ENCODE results near the gene MGME1. TPM values are rescaled to one million over a fixed set of nuclear protein-coding genes. Genes with fewer than 3 reads are reported as not detected.

MGME1 gene
- total RNA-seq, 2 experiments from 2014 or later: 28.7 to 30.6 TPM

DNA sequence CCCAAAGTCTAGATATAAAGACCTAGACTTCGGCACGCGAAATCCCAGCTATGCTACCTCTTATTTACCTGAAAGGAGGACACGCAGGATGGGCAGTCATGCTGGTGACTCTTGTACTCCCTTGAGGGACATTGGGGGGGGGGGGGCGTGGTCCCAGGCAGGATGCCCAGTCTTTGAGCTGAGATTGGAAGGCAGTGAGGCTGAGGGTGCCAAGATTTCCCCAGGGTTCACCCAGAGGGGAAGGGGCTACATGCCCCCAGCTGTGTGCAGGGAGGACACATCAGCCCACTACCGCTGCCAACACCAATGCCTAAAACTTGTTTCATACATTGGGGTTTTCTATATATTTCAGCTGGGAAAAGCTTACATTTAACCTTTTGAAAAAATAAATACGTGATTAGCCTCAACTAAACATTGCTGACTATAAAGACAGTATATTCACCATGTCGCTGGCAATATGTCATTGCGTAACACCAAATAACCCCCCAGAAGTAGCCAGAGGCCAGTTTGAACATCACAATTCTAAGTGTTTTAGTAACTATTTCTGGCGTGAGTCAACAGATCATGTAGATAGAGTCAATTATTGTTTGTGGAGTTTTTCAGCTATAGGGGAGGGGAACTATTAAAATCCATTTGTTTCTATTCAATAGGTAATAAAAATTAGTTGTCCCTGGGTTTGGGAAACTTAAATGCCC is 21.6 kb downstream of the MGME1 start:
- Mint-ChIP-seq H3K9me3 (no peaks in the 10 kb centered on the region), H3K4me3 (no peak overlapping the region), H3K4me1 (ENCODE audit: low read depth) (peaks cover 27% of the 10 kb centered on the region), H3K36me3 (ENCODE audit: low read depth) (peaks cover 27% of the 10 kb centered on the region), H3K27ac (no peak overlapping the region), H3K27me3 (ENCODE audit: low read depth) (no peaks in the 10 kb centered on the region)
- intact Hi-C loops (cut with micrococcal nuclease): loop anchor here (5.0 kb wide), 1 partner anchor 33 kb away; no protein-coding TSS in a partner anchor
- no peak for DNase-seq
- CTCF ChIA-PET: interaction anchor here (0.8 to 1.6 kb wide), 3 partner anchors 19 to 454 kb away, joined by 3 to 5 read pairs (median 3); no protein-coding TSS in a partner anchor

DNA sequence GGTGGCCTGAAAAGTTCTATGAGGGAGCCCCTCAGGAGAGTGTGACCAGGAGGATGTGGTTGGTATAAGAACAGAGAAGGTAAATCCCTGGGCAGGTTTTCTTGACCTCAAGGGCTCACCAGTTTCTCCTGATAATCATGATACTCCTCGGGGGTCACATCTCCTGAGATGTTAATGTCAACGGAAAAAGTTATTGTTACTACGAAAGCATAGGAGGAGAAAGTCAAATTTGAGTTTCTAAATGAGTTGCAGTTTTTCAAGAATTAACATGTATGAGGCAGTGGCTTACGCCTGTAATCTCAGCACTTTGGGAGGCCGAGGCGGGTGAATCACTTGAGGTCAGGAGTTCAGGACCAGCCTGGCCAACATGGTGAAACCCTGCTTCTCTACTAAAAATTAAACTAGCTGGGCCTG is 23.4 kb downstream of the MGME1 start:
- CTCF ChIA-PET: interaction anchor here (0.9 to 1.0 kb wide), 2 partner anchors 23 to 55 kb away, joined by 3 read pairs; partner anchors contain the start of genes MGME1 and SNX5
- Mint-ChIP-seq H3K27me3 (ENCODE audit: low read depth) (peaks cover 4% of the 10 kb centered on the region), H3K9me3 (no peaks in the 10 kb centered on the region), H3K36me3 (ENCODE audit: low read depth) (peaks cover 26% of the 10 kb centered on the region), H3K4me1 (ENCODE audit: low read depth) (peaks cover 30% of the 10 kb centered on the region), H3K27ac (peak overlapping the region; percentile 54), H3K4me3 (no peak overlapping the region)
- peak; percentile 66 for DNase-seq
- intact Hi-C loops (cut with micrococcal nuclease): loop anchor here (1.0 to 5.0 kb wide), 3 partner anchors 24 to 310 kb away; partner anchors contain the start of genes RRBP1 and SNX5

DNA sequence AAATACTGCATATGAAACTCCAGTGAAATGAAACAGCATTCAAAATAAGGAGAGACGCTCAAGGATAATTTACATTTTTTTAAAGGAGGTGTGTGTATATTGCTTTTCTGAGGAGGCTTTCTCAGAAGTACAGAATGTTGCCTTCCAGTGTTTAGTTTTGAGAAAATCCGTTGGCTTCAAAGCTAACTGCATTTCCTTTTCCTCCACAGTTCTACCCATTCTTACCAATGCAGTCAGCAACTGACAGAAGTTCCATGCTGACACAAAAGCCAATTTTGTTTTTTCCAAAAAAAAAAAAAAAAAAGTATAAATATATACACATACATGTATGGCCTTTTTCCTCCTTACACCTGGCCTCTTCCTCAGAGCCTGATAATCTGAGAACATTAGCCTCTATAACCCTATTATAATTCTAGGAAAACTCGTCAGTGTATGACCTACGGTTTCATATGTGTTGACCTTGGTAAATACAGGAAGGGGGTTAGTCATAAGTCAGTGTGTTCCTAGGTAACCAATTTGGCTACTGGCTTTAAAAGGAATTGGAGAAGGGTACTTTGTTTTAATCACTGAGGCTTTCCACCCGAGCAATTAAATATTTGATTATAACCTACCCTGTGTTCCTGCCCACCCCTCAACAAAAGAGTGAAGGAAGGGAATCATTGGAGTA is 24.2 kb downstream of the MGME1 start:
- H3K9me3 Mint-ChIP-seq: no peaks in the 10 kb centered on the region
- no peak overlapping the region for H3K4me3 Mint-ChIP-seq
- peaks cover 24% of the 10 kb centered on the region for H3K4me1 Mint-ChIP-seq (ENCODE audit: low read depth)
- H3K27ac Mint-ChIP-seq: peak overlapping the region; percentile 56
- peaks cover 9% of the 10 kb centered on the region for H3K27me3 Mint-ChIP-seq (ENCODE audit: low read depth)
- H3K36me3 Mint-ChIP-seq (ENCODE audit: low read depth): peaks cover 20% of the 10 kb centered on the region
- DNase-seq: no peak
- intact Hi-C loops (cut with micrococcal nuclease): loop anchor here (1.0 to 5.0 kb wide), 3 partner anchors 25 to 311 kb away; partner anchors contain the start of genes RRBP1 and SNX5
- CTCF ChIA-PET: interaction anchor here (0.7 to 1.8 kb wide), 5 partner anchors 24 to 422 kb away, joined by 3 to 9 read pairs (median 3); partner anchors contain the start of genes MGME1 and SNX5

DNA sequence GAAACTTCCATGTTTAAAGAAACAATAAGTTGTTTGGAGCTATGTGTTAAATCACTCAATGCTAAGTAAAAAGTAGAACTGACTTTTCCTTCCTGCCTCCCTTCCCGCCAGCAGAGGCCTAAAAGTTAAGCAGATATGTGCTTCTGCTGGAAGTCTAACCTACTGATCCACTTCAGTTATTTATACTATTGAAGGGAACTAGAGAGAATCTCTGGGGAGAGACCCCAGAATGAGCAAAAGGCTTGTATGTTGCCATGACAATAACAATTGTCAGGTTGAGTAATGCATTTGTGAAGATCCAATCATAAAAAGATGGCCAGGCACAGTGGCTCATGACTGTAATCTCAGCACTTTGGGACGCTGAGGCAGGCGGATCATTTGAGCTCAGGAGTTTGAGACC is 24.7 kb downstream of the MGME1 start:
- no peak overlapping the region for H3K4me3 Mint-ChIP-seq
- H3K27me3 Mint-ChIP-seq (ENCODE audit: low read depth): peaks cover 12% of the 10 kb centered on the region

DNA sequence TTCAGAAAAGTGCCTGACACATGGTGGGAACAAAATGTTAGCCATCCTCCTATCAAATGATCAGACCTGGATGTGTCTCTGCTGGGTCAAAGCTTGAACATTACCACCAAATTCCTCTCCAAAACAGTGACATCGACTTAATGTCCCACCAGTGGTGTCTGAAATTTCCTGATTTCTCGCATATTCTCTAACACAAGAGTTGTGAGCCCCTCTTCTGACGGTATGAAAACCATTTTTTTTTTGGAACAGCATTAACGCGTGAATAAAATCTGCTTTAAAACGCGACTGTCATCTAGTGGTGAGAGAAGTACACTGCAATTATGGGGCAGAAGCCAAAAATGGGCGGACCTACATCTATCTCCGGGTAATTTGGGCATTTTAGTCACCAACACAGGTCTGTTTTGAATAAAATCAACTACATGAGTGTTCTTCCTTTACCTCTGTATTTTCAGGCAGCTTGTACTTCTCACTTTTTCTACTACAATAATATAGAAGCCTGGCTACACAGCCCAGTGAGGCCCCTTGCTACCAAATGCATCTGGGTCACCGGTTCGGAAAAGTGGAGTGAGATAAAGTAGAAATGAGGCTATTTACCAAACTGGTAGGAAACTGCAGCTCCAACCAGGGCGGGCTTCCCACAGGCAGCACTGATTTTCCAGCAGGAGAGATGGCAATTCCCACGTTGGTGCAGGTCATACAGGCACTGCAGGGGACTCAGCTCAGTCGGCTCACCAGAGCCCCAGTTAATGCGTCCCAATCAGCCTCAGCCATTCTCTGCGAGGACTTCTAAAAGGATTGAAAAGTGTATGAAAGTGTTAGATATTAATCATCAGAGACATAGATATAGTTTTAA is 27.4 kb downstream of the MGME1 start:
- intact Hi-C loops (cut with micrococcal nuclease): loop anchor here (1.0 to 2.0 kb wide), 7 partner anchors 27 to 492 kb away; partner anchors contain the start of genes MGME1 and RRBP1
- no peaks in the 10 kb centered on the region for H3K9me3 Mint-ChIP-seq
- no peak overlapping the region for H3K4me3 Mint-ChIP-seq
- no peak overlapping the region for H3K27ac Mint-ChIP-seq
- peaks cover 2% of the 10 kb centered on the region for H3K36me3 Mint-ChIP-seq (ENCODE audit: low read depth)
- H3K27me3 Mint-ChIP-seq (ENCODE audit: low read depth): peaks cover 12% of the 10 kb centered on the region
- H3K4me1 Mint-ChIP-seq (ENCODE audit: low read depth): peaks cover 21% of the 10 kb centered on the region
- CTCF ChIA-PET: interaction anchor here (0.7 to 2.6 kb wide), 15 partner anchors 13 to 502 kb away, joined by 3 to 11 read pairs (median 3); partner anchors contain the start of genes DSTN and RRBP1
- peak; percentile 59 for DNase-seq

More for the DNA sequence above, 24.7 kb downstream of the MGME1 start:
- Mint-ChIP-seq H3K9me3 (no peaks in the 10 kb centered on the region), H3K27ac (no peak overlapping the region), H3K4me1 (ENCODE audit: low read depth) (peaks cover 21% of the 10 kb centered on the region), H3K36me3 (ENCODE audit: low read depth) (peaks cover 15% of the 10 kb centered on the region)
- intact Hi-C loops (cut with micrococcal nuclease): loop anchor here (5.0 kb wide), 1 partner anchor 36 kb away; no protein-coding TSS in a partner anchor
- CTCF ChIA-PET: interaction anchor here (1.0 to 2.5 kb wide), 3 partner anchors 10 to 35 kb away, joined by 3 to 11 read pairs (median 4); no protein-coding TSS in a partner anchor
- no peak for DNase-seq

DNA sequence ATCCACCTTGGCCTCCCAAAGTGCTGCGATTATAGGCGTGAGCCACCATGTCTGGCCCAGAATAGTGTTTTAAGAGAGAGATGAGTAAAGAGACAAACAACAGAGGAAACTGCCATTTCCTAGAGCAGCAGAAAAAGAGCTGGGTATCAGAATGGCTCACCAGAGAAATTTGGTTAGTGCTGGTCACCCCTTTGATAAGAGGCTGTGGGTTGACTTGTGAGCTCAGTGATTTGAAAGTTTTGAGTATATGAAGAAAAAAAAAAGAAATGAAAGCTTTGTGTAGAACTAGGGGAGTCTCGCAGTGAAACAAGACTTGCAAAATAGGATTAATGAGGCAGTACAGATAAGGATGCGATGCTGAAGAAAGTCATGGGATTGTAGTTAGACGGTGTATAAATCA is 29.6 kb downstream of the MGME1 start:
- Mint-ChIP-seq H3K36me3 (ENCODE audit: low read depth) (no peaks in the 10 kb centered on the region), H3K4me3 (no peak overlapping the region), H3K4me1 (ENCODE audit: low read depth) (peaks cover 6% of the 10 kb centered on the region), H3K9me3 (no peaks in the 10 kb centered on the region), H3K27me3 (ENCODE audit: low read depth) (peaks cover 12% of the 10 kb centered on the region), H3K27ac (no peak overlapping the region)
- CTCF ChIA-PET: interaction anchor here (0.6 to 1.7 kb wide), 4 partner anchors 26 to 493 kb away, joined by 3 to 6 read pairs (median 4); no protein-coding TSS in a partner anchor
- intact Hi-C loops (cut with micrococcal nuclease): no loop called here
- no peak for DNase-seq

DNA sequence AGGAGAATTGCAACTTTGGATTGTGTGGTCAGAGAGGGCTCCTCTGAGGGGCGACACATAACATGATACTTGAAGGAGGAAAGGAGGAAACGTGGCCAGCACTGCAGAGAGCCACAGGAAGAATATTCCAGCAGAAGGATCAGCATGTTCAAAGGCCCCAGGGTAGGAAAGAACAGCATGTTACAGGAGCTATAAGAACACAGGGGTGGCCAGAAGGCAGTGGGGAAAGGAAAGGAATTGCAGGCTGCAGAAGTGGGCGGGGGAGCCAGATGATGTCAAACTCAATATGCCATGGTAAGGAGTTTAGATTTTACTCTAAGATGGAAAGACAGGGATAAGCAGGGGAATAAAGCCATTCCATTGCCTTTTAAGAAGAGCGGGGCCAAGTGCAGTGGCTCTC is 30.7 kb downstream of the MGME1 start:
- Mint-ChIP-seq H3K4me1 (ENCODE audit: low read depth) (peaks cover 6% of the 10 kb centered on the region), H3K27me3 (ENCODE audit: low read depth) (peaks cover 12% of the 10 kb centered on the region), H3K27ac (no peak overlapping the region), H3K36me3 (ENCODE audit: low read depth) (no peaks in the 10 kb centered on the region), H3K4me3 (no peak overlapping the region), H3K9me3 (no peaks in the 10 kb centered on the region)
- CTCF ChIA-PET: interaction anchor here (1.0 to 1.7 kb wide), 2 partner anchors 317 to 494 kb away, joined by 3 to 6 read pairs; partner anchors contain the start of gene RRBP1
- intact Hi-C loops (cut with micrococcal nuclease): no loop called here
- DNase-seq: no peak

DNA sequence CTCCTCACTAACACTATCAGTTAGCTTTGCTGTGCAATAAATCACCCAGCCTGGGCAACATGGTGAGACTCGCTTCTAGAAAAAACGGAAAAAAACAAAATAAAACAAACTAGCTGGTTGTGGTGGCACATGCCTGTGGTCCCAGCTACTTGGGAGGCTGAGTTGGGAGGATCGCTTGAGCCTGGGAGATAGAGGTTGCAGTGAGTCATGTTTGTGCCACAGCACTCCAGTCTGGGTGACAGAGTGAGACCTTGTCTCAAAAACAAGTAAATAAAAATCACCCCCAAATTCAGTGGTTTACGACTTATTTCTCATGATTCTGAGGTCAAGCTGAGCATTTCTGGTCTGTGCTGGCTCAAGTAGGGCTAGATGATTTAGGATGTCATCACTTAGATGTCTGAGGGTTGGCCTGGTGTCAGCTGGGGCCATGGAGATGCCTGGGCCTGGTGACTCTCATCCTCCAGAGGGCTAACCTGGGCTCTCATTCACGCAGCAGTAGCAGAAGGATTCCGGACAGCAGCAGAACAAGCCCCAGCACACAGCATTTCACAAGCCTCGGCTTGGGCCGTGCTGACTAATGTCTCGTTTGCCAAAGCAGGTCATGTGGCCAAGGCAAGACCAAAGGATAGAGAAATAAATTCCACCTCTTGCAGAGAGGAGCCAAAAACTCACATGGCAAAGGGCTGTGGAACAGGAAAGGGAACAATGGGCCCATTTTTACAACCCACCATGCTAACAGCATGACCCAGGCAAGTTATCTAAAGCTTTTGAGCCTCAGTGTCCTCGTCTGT is 32.5 kb downstream of the MGME1 start:
- Mint-ChIP-seq H3K4me1 (ENCODE audit: low read depth) (no peaks in the 10 kb centered on the region), H3K27me3 (ENCODE audit: low read depth) (peaks cover 11% of the 10 kb centered on the region), H3K9me3 (no peaks in the 10 kb centered on the region), H3K27ac (no peak overlapping the region), H3K4me3 (no peak overlapping the region), H3K36me3 (ENCODE audit: low read depth) (no peaks in the 10 kb centered on the region)
- CTCF ChIA-PET: interaction anchor here (0.6 kb wide), 1 partner anchor 493 kb away, joined by 3 read pairs; no protein-coding TSS in a partner anchor
- DNase-seq: no peak
- intact Hi-C loops (cut with micrococcal nuclease): no loop called here

DNA sequence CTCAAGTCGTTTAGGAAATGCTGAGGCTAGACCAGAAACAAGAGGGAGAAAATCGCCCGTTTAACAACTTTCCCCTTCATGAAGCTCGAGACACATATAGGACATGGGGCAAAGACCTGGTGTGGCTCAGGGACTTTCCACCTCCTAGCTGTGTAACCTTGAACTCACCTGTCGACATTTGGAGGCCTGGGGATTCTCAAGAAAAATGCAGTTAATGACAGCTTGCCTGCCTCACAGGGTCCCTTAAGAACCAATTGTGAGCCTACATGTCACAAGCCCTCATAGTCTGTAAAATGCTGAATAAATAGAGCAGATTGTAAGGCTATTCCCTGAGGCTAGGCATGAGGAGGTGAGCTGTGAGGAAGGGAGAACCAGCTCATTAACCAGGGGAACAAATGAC is 35.1 kb downstream of the MGME1 start:
- H3K27me3 Mint-ChIP-seq (ENCODE audit: low read depth): no peaks in the 10 kb centered on the region
- no peak overlapping the region for H3K4me3 Mint-ChIP-seq
- CTCF ChIA-PET: interaction anchor here (1.1 kb wide), 1 partner anchor 9 kb away, joined by 3 read pairs; no protein-coding TSS in a partner anchor
- intact Hi-C loops (cut with micrococcal nuclease): no loop called here
- no peaks in the 10 kb centered on the region for H3K9me3 Mint-ChIP-seq
- no peak overlapping the region for H3K27ac Mint-ChIP-seq
- H3K4me1 Mint-ChIP-seq (ENCODE audit: low read depth): no peaks in the 10 kb centered on the region
- H3K36me3 Mint-ChIP-seq (ENCODE audit: low read depth): no peaks in the 10 kb centered on the region
- DNase-seq: no peak

DNA sequence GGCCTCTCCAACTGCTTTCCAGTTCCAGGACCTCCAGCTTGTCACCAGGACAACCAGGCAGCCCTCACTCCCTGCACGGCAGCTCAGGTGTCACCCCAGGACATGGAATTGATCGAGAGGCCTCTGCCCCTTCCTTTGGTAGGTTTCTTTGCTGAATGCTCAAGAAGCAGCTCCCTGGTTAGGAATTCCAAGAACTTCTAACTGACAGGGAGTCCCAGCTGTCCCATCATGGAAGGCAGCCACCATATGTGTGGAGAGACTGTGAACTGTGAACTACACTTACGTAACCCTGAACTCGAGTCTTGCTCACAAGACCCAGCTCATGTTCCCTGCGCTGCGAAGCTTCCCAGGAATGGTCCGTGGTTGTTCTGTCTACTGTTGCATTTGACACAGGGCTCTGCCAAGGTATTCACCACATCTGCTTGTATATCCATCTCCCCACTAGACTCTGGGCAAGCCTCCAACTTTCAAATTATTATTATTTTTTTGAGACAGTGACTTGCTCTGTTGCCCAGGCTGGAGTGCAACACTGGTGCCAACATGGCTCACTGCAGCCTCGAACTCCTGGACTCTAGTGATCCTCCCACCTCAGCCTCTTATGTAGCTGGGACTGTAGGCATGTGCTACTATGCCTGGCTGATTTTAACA is 35.7 kb downstream of the MGME1 start:
- DNase-seq: no peak
- CTCF ChIA-PET: interaction anchor here (1.1 kb wide), 1 partner anchor 9 kb away, joined by 3 read pairs; no protein-coding TSS in a partner anchor
- no peaks in the 10 kb centered on the region for H3K9me3 Mint-ChIP-seq

More for the DNA sequence above, 35.7 kb downstream of the MGME1 start:
- Mint-ChIP-seq H3K4me3 (no peak overlapping the region), H3K4me1 (ENCODE audit: low read depth) (no peaks in the 10 kb centered on the region), H3K27ac (no peak overlapping the region), H3K27me3 (ENCODE audit: low read depth) (no peaks in the 10 kb centered on the region), H3K36me3 (ENCODE audit: low read depth) (no peaks in the 10 kb centered on the region)
- intact Hi-C loops (cut with micrococcal nuclease): no loop called here
